ENCODE results near the gene TRMO.

The TRMO gene

GRCh38 chr9:97889941-97890887 is 32.1 kb downstream of the TRMO start:
- H4K20me1 ChIP-seq (ENCODE audit: insufficient read depth, low read length), result no peaks in the 10 kb centered on the region
- no peaks in the 10 kb centered on the region for H3K4me1 ChIP-seq (ENCODE audit: low read length)
- H3K79me2 ChIP-seq (ENCODE audit: low read length), result no peaks in the 10 kb centered on the region
- 0 out of 2 replicates have a peak, but pooled peaks cover 2% of the 10 kb centered on the region for H3K27me3 ChIP-seq (ENCODE audit: low read depth, low read length)
- no peak overlapping the region for H3K4me3 ChIP-seq (ENCODE audit: low read length)
- no peaks in the 10 kb centered on the region for H3K36me3 ChIP-seq (replicated peaks; ENCODE audit: low read depth, low read length)
- H3K9ac ChIP-seq (ENCODE audit: low read length), result no peak overlapping the region
- H3K27ac ChIP-seq (ENCODE audit: low read length), result no peak overlapping the region
- TF ChIP-seq EZH2phosphoT487 (IDR thresholded peaks at IDR 0.05; ENCODE audit: low read depth) (no peak), CTCF (IDR thresholded peaks at IDR 0.05; ENCODE audit: low read depth, low read length) (peak; percentile 88)
- no peaks in the 10 kb centered on the region for H3K9me3 ChIP-seq (ENCODE audit: insufficient read depth, low read length)
- H2AFZ ChIP-seq (ENCODE audit: low read depth, low read length), result no peak overlapping the region; the same call in 1 of the 2 replicates
- H3K4me2 ChIP-seq (ENCODE audit: low read length), result peak overlapping the region; percentile 9; the same call in 1 of the 2 replicates

- H3K27ac ChIP-seq (ENCODE audit: low read length), result no peak overlapping the region
- no peak overlapping the region for H3K9ac ChIP-seq (ENCODE audit: low read length)
- no peak overlapping the region for H3K4me2 ChIP-seq (ENCODE audit: low read length)
- H3K4me3 ChIP-seq (ENCODE audit: low read length), result no peak overlapping the region
- no peaks in the 10 kb centered on the region for H4K20me1 ChIP-seq (ENCODE audit: insufficient read depth, low read length)
- H3K79me2 ChIP-seq (ENCODE audit: low read length), result no peaks in the 10 kb centered on the region
- TF ChIP-seq CTCF (IDR thresholded peaks at IDR 0.05; ENCODE audit: low read depth, low read length) (no peak), EZH2phosphoT487 (IDR thresholded peaks at IDR 0.05; ENCODE audit: low read depth) (no peak)
- H3K9me3 ChIP-seq (ENCODE audit: insufficient read depth, low read length), result no peaks in the 10 kb centered on the region
- H2AFZ ChIP-seq (ENCODE audit: low read depth, low read length), result no peak overlapping the region
- H3K27me3 ChIP-seq (ENCODE audit: low read depth, low read length), result peaks cover 4% of the 10 kb centered on the region; the same call in 1 of the 2 replicates
- H3K4me1 ChIP-seq (ENCODE audit: low read length), result no peaks in the 10 kb centered on the region
- no peaks in the 10 kb centered on the region for H3K36me3 ChIP-seq (replicated peaks; ENCODE audit: low read depth, low read length)
Measured at GRCh38 chr9:97880336-97880735, 42.0 kb downstream of the TRMO start.

- H3K27ac ChIP-seq (ENCODE audit: low read length), result no peak overlapping the region
Measured at GRCh38 chr9:97876061-97876460, 46.2 kb downstream of the TRMO start.

More at GRCh38 chr9:97876061-97876460, 46.2 kb downstream of the TRMO start:
- H3K4me1 ChIP-seq (ENCODE audit: low read length), result no peaks in the 10 kb centered on the region
- H3K4me3 ChIP-seq (ENCODE audit: low read length), result no peak overlapping the region
- no peaks in the 10 kb centered on the region for H4K20me1 ChIP-seq (ENCODE audit: insufficient read depth, low read length)
- 0 out of 2 replicates have a peak, but pooled peaks cover 7% of the 10 kb centered on the region for H3K27me3 ChIP-seq (ENCODE audit: low read depth, low read length)
- H3K79me2 ChIP-seq (ENCODE audit: low read length), result no peaks in the 10 kb centered on the region
- no peaks in the 10 kb centered on the region for H3K36me3 ChIP-seq (replicated peaks; ENCODE audit: low read depth, low read length)
- no peak overlapping the region for H3K9ac ChIP-seq (ENCODE audit: low read length)
- TF ChIP-seq EZH2phosphoT487 (IDR thresholded peaks at IDR 0.05; ENCODE audit: low read depth) (no peak), CTCF (IDR thresholded peaks at IDR 0.05; ENCODE audit: low read depth, low read length) (no peak)
- H3K9me3 ChIP-seq (ENCODE audit: insufficient read depth, low read length), result no peaks in the 10 kb centered on the region
- H2AFZ ChIP-seq (ENCODE audit: low read depth, low read length), result no peak overlapping the region
- H3K4me2 ChIP-seq (ENCODE audit: low read length), result no peak overlapping the region

Measured in OCI-LY3 (cell line).